Heart right ventricle (tissue), 16 donors: Measurements from ENCODE around the gene LMNTD2. TPM values are rescaled to one million over a fixed set of nuclear protein-coding genes. Genes with fewer than 3 reads are reported as not detected.

Source experiments
- ATAC-seq, 8 donors: fragments of 200-7000 bp; cut with Tn5 transposase; one replicate each; pipeline ENCODE4 v1.9.1; 2020; ENCODE audit warnings: mild to moderate bottlenecking in 8 of 8, moderate library complexity in 8 of 8, moderate number of reproducible peaks in 1 of 8
- DNase-seq, 2 donors: peaks; one replicate each; pipeline ENCODE4 v3.0.0-alpha.2; 2020
- H3K27ac ChIP-seq, 10 donors: fragments of 200-600 bp; sonication (generic) in 2 of 10; one replicate each; pipeline versions ENCODE4 v1.5.0 to v1.8.0; 2020 to 2022; ENCODE audit warnings: mild to moderate bottlenecking in 3 of 10
- H3K27me3 ChIP-seq, 7 donors: fragments of 200-600 bp; one replicate each; pipeline ENCODE4 v1.8.0; 2021 to 2022; ENCODE audit warnings: mild to moderate bottlenecking in 2 of 7
- H3K36me3 ChIP-seq, 9 donors: fragments of 200-600 bp; sonication (generic) in 1 of 9; one replicate each; pipeline versions ENCODE4 v1.5.0 to v1.8.0; 2020 to 2022; ENCODE audit warnings: mild to moderate bottlenecking in 2 of 9
- H3K4me1 ChIP-seq, 9 donors: fragments of 200-600 bp; sonication (generic) in 1 of 9; one replicate each; pipeline versions ENCODE4 v1.5.0 to v1.8.0; 2020 to 2022; ENCODE audit warnings: mild to moderate bottlenecking in 4 of 9
- H3K4me3 ChIP-seq, 10 donors: fragments of 200-600 bp; sonication (generic) in 2 of 10; one replicate each; pipeline versions ENCODE4 v1.5.0 to v1.8.0; 2020 to 2022; ENCODE audit warnings: mild to moderate bottlenecking in 7 of 10, moderate library complexity in 2 of 10
- H3K9me3 ChIP-seq, 11 donors: fragments of 200-600 bp in 10 of 11; sonication (generic) in 2 of 11; one replicate each; pipeline versions ENCODE4 v1.5.0 to v1.8.0; 2013 to 2022; ENCODE audit warnings: mild to moderate bottlenecking in 2 of 11, control low read depth in 1 of 11, moderate library complexity in 1 of 11
- WGBS, 2 donors: extraction: QIAGEN DNeasy Blood & Tissue Kit; methylation state at CpG; one replicate each; pipeline ENCODE4 v1.1.7; 2013; ENCODE audit warnings: inconsistent platforms in 1 of 2; 5-methylcytosine and 5-hydroxymethylcytosine counted together
- intact Hi-C, 10 donors: fragments of 100-400 bp; cut with DNase I; formaldehyde crosslinking; loops; one replicate each; pipeline versions ENCODE4 v1.11.1 to v1.14.2; 2022
- polyA plus RNA-seq, 2 donors: library from polyadenylated mRNA; stranded (reverse); fragments of 200-250 nt; gene quantifications; one replicate each; pipeline ENCODE4 v1.2.3, GENCODE V29; 2013
- total RNA-seq, 10 donors: library from RNA; stranded (reverse); fragmentation: NEBNext Ultra II Directional in 3 of 10; extraction: Animal tissue kit (Norgen Biotek cat#: 25700) in 3 of 10; gene quantifications; one replicate each; pipeline versions ENCODE4 v1.2.1 to v1.2.4, GENCODE V29; 2021 to 2023
- TF ChIP-seq, protein P1 (sequence below), 9 donors: fragments of 200-600 bp; sonication (generic) in 2 of 9; IDR thresholded peaks; one replicate each; pipeline versions ENCODE4 v1.5.0 to v1.8.0; 2021 to 2022; ENCODE audit warnings: antibody characterized with exemption in 9 of 9, mild to moderate bottlenecking in 5 of 9, moderate library complexity in 1 of 9
- donor health status: Arrhythmogenic right ventricular cardiomyopathy.
- donor health status: ischemic (EF 13 %, LVEDD 7.1; RV severe dilation, severe dysfunction).
- donor health status: healthy with polysubstance abuse.
- donor health status: DM: no; HTN: yes; CAD: no.
- donor health status: DM: no; HTN: no; CAD: no.
- donor health status: ischemic (EF 25% LVEDD 6.9; RV normal size, moderate dysfunction).
- donor health status: ischemic (EF 25% LVEDD 5.7; RV mildly dilated, moderate dysfunction).
- donor health status: healthy.
- donor health status: DM: yes; HTN: yes; CAD: no.
- donor health status: Ischemic cardiomyopathy.
- donor health status: ischemic (EF 35%, LVEDD 5.7; RV mildly dilated, moderate dysfunction).
- donor health status: nonischemic (EF 11% LVEDD 7.7; RV severe dilation, severe dysfunction).
- donor health status: DM: yes; HTN: yes; CAD: no.
- donor health status: PGD.
- donor health status: ischemic (EF 29% LVEDD 5.4; RV normal size, mild dysfunction).
- donor health status: nonischemic (EF 23%, LVEDD 6.1; RV moderate dilation, normal function).

LMNTD2 gene
- total and polyA plus RNA-seq, 12 donors = 0.30 to 1.4 (median 0.45) TPM; not detected in 2

DNA sequence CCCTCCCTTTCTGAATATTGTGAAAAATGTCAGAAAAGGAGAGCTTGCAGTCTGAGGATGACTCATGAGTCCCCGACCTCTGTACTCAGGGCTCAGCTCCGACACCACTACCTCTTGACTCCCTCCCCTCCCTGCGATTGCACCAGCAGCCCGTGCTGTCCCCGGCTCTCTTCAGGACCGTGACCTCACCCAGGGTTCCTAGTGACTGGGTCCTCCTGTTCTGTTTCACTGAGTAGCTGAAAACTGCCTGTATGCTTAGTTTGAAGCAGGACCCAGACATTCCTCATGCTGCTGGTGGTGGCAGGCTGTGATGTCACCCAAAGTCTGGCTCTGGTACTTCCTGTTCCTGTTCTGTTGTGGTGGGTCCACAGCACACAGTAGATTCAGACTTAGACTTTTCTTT lies 27.4 kb upstream of the LMNTD2 start:
- no peaks in the 10 kb centered on the region for H3K27me3 ChIP-seq
- ATAC-seq (peak in 2 of 8 donors; percentile 21 to 82), DNase-seq (no peak)
- TF ChIP-seq, protein P1, sequence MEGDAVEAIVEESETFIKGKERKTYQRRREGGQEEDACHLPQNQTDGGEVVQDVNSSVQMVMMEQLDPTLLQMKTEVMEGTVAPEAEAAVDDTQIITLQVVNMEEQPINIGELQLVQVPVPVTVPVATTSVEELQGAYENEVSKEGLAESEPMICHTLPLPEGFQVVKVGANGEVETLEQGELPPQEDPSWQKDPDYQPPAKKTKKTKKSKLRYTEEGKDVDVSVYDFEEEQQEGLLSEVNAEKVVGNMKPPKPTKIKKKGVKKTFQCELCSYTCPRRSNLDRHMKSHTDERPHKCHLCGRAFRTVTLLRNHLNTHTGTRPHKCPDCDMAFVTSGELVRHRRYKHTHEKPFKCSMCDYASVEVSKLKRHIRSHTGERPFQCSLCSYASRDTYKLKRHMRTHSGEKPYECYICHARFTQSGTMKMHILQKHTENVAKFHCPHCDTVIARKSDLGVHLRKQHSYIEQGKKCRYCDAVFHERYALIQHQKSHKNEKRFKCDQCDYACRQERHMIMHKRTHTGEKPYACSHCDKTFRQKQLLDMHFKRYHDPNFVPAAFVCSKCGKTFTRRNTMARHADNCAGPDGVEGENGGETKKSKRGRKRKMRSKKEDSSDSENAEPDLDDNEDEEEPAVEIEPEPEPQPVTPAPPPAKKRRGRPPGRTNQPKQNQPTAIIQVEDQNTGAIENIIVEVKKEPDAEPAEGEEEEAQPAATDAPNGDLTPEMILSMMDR (IDR thresholded peaks at IDR 0.05) = no peak
- peak overlapping the region in 1 of 10 donors; percentile 84 for H3K27ac ChIP-seq
- peaks cover 3 to 96% (median 55%) of the 10 kb centered on the region in 9 donors for H3K36me3 ChIP-seq
- peak overlapping the region in 1 of 10 donors; percentile 14 for H3K4me3 ChIP-seq
- H3K9me3 ChIP-seq = no peaks in the 10 kb centered on the region
- H3K4me1 ChIP-seq = peaks cover 0 to 20% (median 0%) of the 10 kb centered on the region in 9 donors
- WGBS, 2 donors = 76 to 84% methylated on average over 6 of the region's 6 CpGs
- intact Hi-C loops = no loop called here

DNA sequence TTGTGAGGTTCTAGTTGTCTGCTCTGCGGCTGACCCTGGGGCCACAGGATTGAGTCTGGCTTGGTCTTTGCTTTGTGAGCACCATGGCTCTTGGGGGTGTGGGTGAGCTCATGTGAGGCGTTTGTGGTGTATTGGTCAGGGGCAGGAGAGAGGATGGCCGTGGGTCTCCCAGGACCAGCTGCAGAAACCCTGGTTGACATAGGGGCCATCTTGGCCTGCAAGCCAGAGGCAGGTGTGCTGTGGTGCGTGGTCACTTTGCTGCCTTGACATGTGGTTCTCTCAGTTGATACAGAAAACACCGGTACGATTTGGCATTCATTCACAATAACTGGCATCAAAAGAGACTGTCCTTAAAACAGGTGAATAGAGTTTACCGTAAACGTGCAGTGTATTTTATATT lies 27.0 kb upstream of the LMNTD2 start:
- no peak for DNase-seq
- WGBS, 2 donors = 86 to 93% methylated on average over 8 of the region's 8 CpGs
- Histone ChIP-seq H3K36me3 (peaks cover 3 to 96% (median 54%) of the 10 kb centered on the region in 9 donors), H3K4me1 (peaks cover 0 to 20% (median 0%) of the 10 kb centered on the region in 9 donors), H3K9me3 (no peaks in the 10 kb centered on the region), H3K27me3 (no peaks in the 10 kb centered on the region), H3K4me3 (no peak overlapping the region), H3K27ac (peak overlapping the region in 1 of 10 donors; percentile 84)
- TF ChIP-seq, protein P1 (IDR thresholded peaks at IDR 0.05) = no peak
- intact Hi-C loops = no loop called here
- ATAC-seq = no peak

DNA sequence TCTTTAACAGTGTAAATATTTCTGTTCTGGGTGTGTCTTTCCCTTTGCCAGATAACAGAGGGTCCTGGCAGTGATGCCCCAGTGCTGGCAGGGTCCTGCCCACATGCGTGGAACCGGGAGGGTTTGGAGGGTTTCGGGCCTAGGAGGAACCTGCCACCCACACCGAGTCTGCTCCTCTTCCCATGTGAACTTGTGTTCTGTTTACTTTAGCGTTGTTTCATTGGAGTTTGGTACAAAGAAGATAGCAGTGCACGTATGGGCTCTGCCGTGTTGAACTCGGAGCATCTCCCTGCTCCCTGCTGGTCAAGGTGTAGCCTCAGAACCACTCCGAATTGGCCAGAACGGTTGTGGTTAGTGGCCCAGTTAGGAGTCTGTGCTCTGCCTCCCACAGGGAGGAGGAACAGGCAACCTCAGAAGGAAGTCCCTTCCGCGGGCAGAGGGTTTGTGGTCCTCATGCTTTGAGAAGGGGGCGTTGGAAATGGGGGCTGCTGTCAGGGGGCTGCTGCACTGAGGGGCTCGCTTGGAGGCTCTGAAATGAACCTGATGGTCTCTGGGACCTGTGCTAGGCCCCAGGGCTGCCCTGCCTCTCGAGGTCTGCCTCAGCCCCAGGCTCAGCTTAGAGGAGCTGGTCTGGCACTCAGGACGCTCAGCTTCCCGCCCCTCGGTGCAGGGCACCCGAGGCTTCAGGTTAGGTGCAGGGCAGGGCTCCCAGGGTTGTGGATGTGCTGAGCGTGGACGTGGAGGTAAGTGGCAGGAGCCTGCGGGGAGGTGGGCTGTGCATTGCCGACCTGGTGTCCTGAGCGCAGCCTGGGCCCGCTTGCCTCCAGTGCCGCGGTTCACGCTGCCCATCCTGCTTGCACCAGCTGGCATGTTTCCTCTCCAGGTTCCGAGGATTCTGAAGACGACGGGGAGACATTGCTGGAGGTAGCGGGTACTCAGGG lies 26.1 kb upstream of the LMNTD2 start:
- Histone ChIP-seq H3K9me3 (no peaks in the 10 kb centered on the region), H3K27me3 (no peaks in the 10 kb centered on the region), H3K27ac (peak overlapping the region in 1 of 10 donors; percentile 84), H3K4me1 (peaks cover 0 to 20% (median 4%) of the 10 kb centered on the region in 9 donors), H3K4me3 (no peak overlapping the region), H3K36me3 (peaks cover 0 to 96% (median 57%) of the 10 kb centered on the region in 9 donors)
- DNase-seq (no peak), ATAC-seq (peak in 1 of 8 donors; percentile 9)
- TF ChIP-seq, protein P1 (IDR thresholded peaks at IDR 0.05) = no peak
- intact Hi-C loops = no loop called here
- WGBS, 2 donors = 90 to 91% methylated on average over 32 of the region's 32 CpGs

DNA sequence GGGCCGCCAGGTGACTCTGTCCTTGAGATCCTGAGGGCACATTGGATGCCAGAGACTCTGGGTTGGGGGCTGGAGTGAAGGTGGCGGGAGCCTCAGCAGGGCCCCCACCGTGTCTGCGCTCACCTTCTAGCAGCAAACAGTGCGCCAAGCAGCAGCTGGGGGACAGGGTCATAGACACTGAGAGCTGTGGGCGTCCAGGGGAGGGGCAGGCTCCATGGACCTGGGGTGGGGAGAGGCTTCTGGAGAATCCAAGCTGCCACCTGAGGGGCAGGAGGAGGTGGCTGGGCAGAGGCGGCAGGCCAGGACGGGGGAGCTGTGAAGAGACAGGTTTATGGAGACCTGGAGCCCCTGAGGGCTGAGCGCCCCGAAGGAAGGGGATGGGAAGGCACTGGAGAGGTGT lies 23.7 kb upstream of the LMNTD2 start:
- H3K9me3 ChIP-seq = no peaks in the 10 kb centered on the region
- no peak overlapping the region for H3K4me3 ChIP-seq
- no peak for ATAC-seq
- WGBS, 2 donors = 98% methylated on average over 10 of the region's 10 CpGs
- peaks cover 11 to 35% (median 24%) of the 10 kb centered on the region in 9 donors for H3K4me1 ChIP-seq
- TF ChIP-seq, protein P1 (IDR thresholded peaks at IDR 0.05) = no peak
- no peaks in the 10 kb centered on the region for H3K27me3 ChIP-seq
- DNase-seq = no peak
- intact Hi-C loops = no loop called here
- no peak overlapping the region for H3K27ac ChIP-seq
- H3K36me3 ChIP-seq = peaks cover 0 to 77% (median 49%) of the 10 kb centered on the region in 9 donors
